Neural cell (in vitro differentiated cells): ENCODE measurements around the gene DEK. TPM values are rescaled to one million over a fixed set of nuclear protein-coding genes. Genes with fewer than 3 reads are reported as not detected.

Experiments
- H2AFZ ChIP-seq: fragments of 200-600, 300-800 bp; sonication (generic), shearing (Covaris generic); 2 replicates; pipeline ENCODE4 v1.6.0; 2014; ENCODE audit warnings: low read depth, mild to moderate bottlenecking, antibody characterized with exemption, low read length, moderate library complexity
- H3F3A ChIP-seq: fragments of 200-600 bp; shearing (Covaris generic); 2 replicates; pipeline ENCODE4 v1.6.1; 2016; ENCODE audit warnings: mild to moderate bottlenecking, moderate library complexity, mixed read lengths, antibody characterized with exemption, low read length; ENCODE audit not compliant: insufficient read depth, poor library complexity, severe bottlenecking
- H3K27ac ChIP-seq: fragments of 200-600, 300-800 bp; sonication (generic), shearing (Covaris generic); 2 replicates; pipeline ENCODE4 v1.5.1; 2014; ENCODE audit warnings: mild to moderate bottlenecking, low read length, moderate library complexity
- H3K27me3 ChIP-seq: fragments of 300-800, 200-600 bp; sonication (generic), shearing (Covaris generic); 2 replicates; pipeline ENCODE4 v1.6.0; 2014; ENCODE audit warnings: mild to moderate bottlenecking, low read depth, low read length, moderate library complexity; ENCODE audit not compliant: insufficient read depth
- H3K36me3 ChIP-seq: fragments of 300-800, 200-600 bp; sonication (generic), shearing (Covaris generic); 2 replicates; pipeline ENCODE4 v1.5.1; 2014; ENCODE audit warnings: mild to moderate bottlenecking, antibody characterized with exemption, low read length, moderate library complexity; ENCODE audit not compliant: insufficient read depth
- H3K4me2 ChIP-seq: fragments of 300-800, 200-600 bp; sonication (generic), shearing (Covaris generic); 2 replicates; pipeline ENCODE4 v1.6.0; 2014; ENCODE audit warnings: mild to moderate bottlenecking, low read length
- H3K4me3 ChIP-seq: fragments of 300-800, 200-600 bp; sonication (generic), shearing (Covaris generic); 2 replicates; pipeline ENCODE4 v1.5.1; 2014; ENCODE audit warnings: mild to moderate bottlenecking, low read length, moderate library complexity
- H3K79me2 ChIP-seq: fragments of 200-600 bp; shearing (Covaris generic); replicated peaks from 2 replicates; pipeline ENCODE4 v1.6.0; 2014; ENCODE audit warnings: mild to moderate bottlenecking, low read length, moderate library complexity; ENCODE audit not compliant: insufficient read depth
- H3K9ac ChIP-seq: fragments of 300-800, 200-600 bp; sonication (generic), shearing (Covaris generic); 2 replicates; pipeline ENCODE4 v1.6.1; 2016; ENCODE audit warnings: mild to moderate bottlenecking, low read length, mixed read lengths
- H3K9me2 ChIP-seq: fragments of 200-600 bp; shearing (Covaris generic); 2 replicates; pipeline ENCODE4 v1.6.1; 2016; ENCODE audit warnings: mild to moderate bottlenecking, low read length, mixed read lengths; ENCODE audit not compliant: insufficient read depth
- H3K9me3 ChIP-seq: fragments of 200-600, 300-800 bp; sonication (generic), shearing (Covaris generic); 2 replicates; pipeline ENCODE4 v1.6.1; 2016; ENCODE audit warnings: mild to moderate bottlenecking, mixed run types, low read length, moderate library complexity, mixed read lengths
- H4K20me1 ChIP-seq: fragments of 200-600 bp; shearing (Covaris generic); 2 replicates; pipeline ENCODE4 v1.6.1; 2016; ENCODE audit warnings: mild to moderate bottlenecking, mixed run types; ENCODE audit not compliant: insufficient read depth
- CTCF ChIP-seq: fragments of 450-650 bp; IDR thresholded peaks from 2 replicates; pipeline ENCODE4 v1.5.1; 2014; ENCODE audit warnings: antibody characterized with exemption, mild to moderate bottlenecking, moderate library complexity; ENCODE audit not compliant: poor library complexity, severe bottlenecking
- EP300 ChIP-seq: fragments of 450-650 bp; conservative IDR thresholded peaks from 2 replicates; pipeline ENCODE4 v1.6.1; 2014; ENCODE audit warnings: antibody characterized with exemption, mild to moderate bottlenecking, moderate library complexity; ENCODE audit not compliant: poor library complexity, severe bottlenecking
- EZH2 ChIP-seq: fragments of 200-600, 300-800 bp; shearing (Covaris generic), sonication (generic); IDR thresholded peaks from 2 replicates; pipeline ENCODE4 v1.6.1; 2014; ENCODE audit warnings: antibody characterized with exemption, low read length, borderline replicate concordance, mild to moderate bottlenecking; ENCODE audit not compliant: insufficient read depth, poor library complexity, severe bottlenecking
- MXI1 ChIP-seq: fragments of 450-650 bp; conservative IDR thresholded peaks from 2 replicates; pipeline ENCODE4 v1.6.1; 2014; ENCODE audit warnings: antibody characterized with exemption, mild to moderate bottlenecking; ENCODE audit not compliant: poor library complexity, severe bottlenecking
- POLR2AphosphoS5 ChIP-seq: IDR thresholded peaks from 2 replicates; pipeline ENCODE4 v1.6.1; 2012
- RAD21 ChIP-seq: fragments of 450-650 bp; conservative IDR thresholded peaks from 2 replicates; pipeline ENCODE4 v1.6.1; 2014; ENCODE audit warnings: antibody characterized with exemption, mild to moderate bottlenecking, moderate library complexity
- REST ChIP-seq: IDR thresholded peaks from 2 replicates; pipeline ENCODE4 v1.6.1; 2012; ENCODE audit warnings: borderline replicate concordance
- SMC3 ChIP-seq: fragments of 450-650 bp; conservative IDR thresholded peaks from 2 replicates; pipeline ENCODE4 v1.6.1; 2014; ENCODE audit warnings: antibody characterized with exemption, mild to moderate bottlenecking, moderate library complexity; ENCODE audit not compliant: poor library complexity
- TAF1 ChIP-seq: IDR thresholded peaks from 2 replicates; pipeline ENCODE4 v1.6.1; 2012; ENCODE audit warnings: low read depth
- polyA plus RNA-seq: library from polyadenylated mRNA; depleted of rRNA; stranded (reverse); fragments of >200 nt; gene quantifications from 2 replicates; pipeline ENCODE4 v1.2.3, GENCODE V29; 2014

DEK gene
- polyA plus RNA-seq, 1 donor from 2014 or later: 94.3 TPM

- H3K79me2 ChIP-seq: no peaks in the 10 kb centered on the region
- H3F3A ChIP-seq: no peaks in the 10 kb centered on the region
- TF ChIP-seq RAD21 (no peak), SMC3 (no peak), TAF1 (no peak), EZH2 (no peak), EP300 (no peak)
- H3K36me3 ChIP-seq: peaks cover 4% of the 10 kb centered on the region
- H4K20me1 ChIP-seq: no peaks in the 10 kb centered on the region
- H3K27ac ChIP-seq: no peak overlapping the region
- no peaks in the 10 kb centered on the region for H3K27me3 ChIP-seq
- H3K9ac ChIP-seq: no peak overlapping the region
- H3K9me2 ChIP-seq: no peaks in the 10 kb centered on the region
- H3K4me2 ChIP-seq: no peak overlapping the region
- H3K9me3 ChIP-seq: no peaks in the 10 kb centered on the region
- H3K4me3 ChIP-seq: no peak overlapping the region
- H2AFZ ChIP-seq: no peak overlapping the region
Observed at GRCh38 chr6:18219591-18219990, 44.7 kb downstream of the DEK start.

GRCh38 chr6:18218233-18218632 lies 46.1 kb downstream of the DEK start:
- Histone ChIP-seq H3K4me2 (no peak overlapping the region), H3K27me3 (no peaks in the 10 kb centered on the region), H2AFZ (no peak overlapping the region), H3F3A (no peaks in the 10 kb centered on the region), H3K9ac (no peak overlapping the region), H3K9me2 (no peaks in the 10 kb centered on the region), H3K36me3 (no peaks in the 10 kb centered on the region), H4K20me1 (no peaks in the 10 kb centered on the region), H3K9me3 (no peaks in the 10 kb centered on the region), H3K79me2 (no peaks in the 10 kb centered on the region), H3K27ac (no peak overlapping the region), H3K4me3 (no peak overlapping the region)
- no peak for TF ChIP-seq REST
- no peak for TF ChIP-seq EZH2
- no peak for TF ChIP-seq CTCF
- TF ChIP-seq TAF1: no peak
- no peak for TF ChIP-seq RAD21
- TF ChIP-seq POLR2AphosphoS5: no peak
- TF ChIP-seq MXI1: no peak
- no peak for TF ChIP-seq SMC3
- no peak for TF ChIP-seq EP300

GRCh38 chr6:18216411-18216810 lies 47.9 kb downstream of the DEK start:
- no peak overlapping the region for H2AFZ ChIP-seq
- H3K9ac ChIP-seq: no peak overlapping the region
- H4K20me1 ChIP-seq: no peaks in the 10 kb centered on the region
- no peaks in the 10 kb centered on the region for H3K36me3 ChIP-seq
- no peak overlapping the region for H3K4me3 ChIP-seq
- H3K9me3 ChIP-seq: no peaks in the 10 kb centered on the region
- H3F3A ChIP-seq: no peaks in the 10 kb centered on the region
- H3K79me2 ChIP-seq: no peaks in the 10 kb centered on the region
- H3K27ac ChIP-seq: no peak overlapping the region
- H3K27me3 ChIP-seq: no peaks in the 10 kb centered on the region
- H3K4me2 ChIP-seq: no peak overlapping the region
- TF ChIP-seq TAF1 (no peak), RAD21 (no peak), EZH2 (no peak), REST (no peak), MXI1 (no peak)
- no peaks in the 10 kb centered on the region for H3K9me2 ChIP-seq
